A673 (cell line): ENCODE results near the gene AGMO. TPM values are rescaled to one million over a fixed set of nuclear protein-coding genes. Genes with fewer than 3 reads are reported as not detected.

Experiments used
- BruUV-seq: library from RNA; stranded (reverse); fragments of 400-500 nt; replicated peaks from 2 replicates; lab custom pipeline; 2021; lab: Mats Ljungman, UMichigan
- CTCF ChIA-PET: fragments of 300-600 bp; sonication (Branson Sonifier 250); formaldehyde crosslinking; loops from one replicate; lab custom pipeline; 2022; ENCODE audit warnings: antibody characterized with exemption; lab: Charles Lee
- POLR2A ChIA-PET: fragments of 300-600 bp; sonication (Branson Sonifier 250); formaldehyde crosslinking; loops from one replicate; lab custom pipeline; 2022; ENCODE audit warnings: antibody characterized with exemption; ENCODE audit not compliant: low non-redundant PET; lab: Charles Lee
- DNase-seq: peaks from one replicate; pipeline ENCODE4 v3.0.0-alpha.2; 2015; ENCODE audit warnings: low spot score
- H3K27ac ChIP-seq: fragments of 200-600 bp; sonication (generic); 2 replicates; pipeline ENCODE4 v1.5.1; 2016; ENCODE audit warnings: mixed run types, low read depth, mild to moderate bottlenecking, mixed read lengths, antibody characterized with exemption, low read length; ENCODE audit not compliant: poor library complexity, severe bottlenecking
- H3K27me3 ChIP-seq: fragments of 200-600 bp; sonication (generic); replicated peaks from 2 replicates; pipeline ENCODE4 v1.6.1; 2017; ENCODE audit warnings: mixed run types, low read depth, mild to moderate bottlenecking, mixed read lengths, antibody characterized with exemption, low read length; ENCODE audit not compliant: insufficient read depth, poor library complexity
- H3K36me3 ChIP-seq: fragments of 200-600 bp; sonication (generic); 2 replicates; pipeline ENCODE4 v1.6.1; 2016; ENCODE audit warnings: mixed run types, mild to moderate bottlenecking, mixed read lengths, antibody characterized with exemption, low read length; ENCODE audit not compliant: insufficient read depth, poor library complexity, severe bottlenecking
- H3K4me1 ChIP-seq: fragments of 200-600 bp; sonication (generic); 2 replicates; pipeline ENCODE4 v1.6.1; 2017; ENCODE audit warnings: mixed run types, mild to moderate bottlenecking, mixed read lengths, antibody characterized with exemption, low read length; ENCODE audit not compliant: insufficient read depth, poor library complexity, severe bottlenecking
- H3K4me3 ChIP-seq: fragments of 200-600 bp; sonication (generic); 2 replicates; pipeline ENCODE4 v1.5.1; 2016; ENCODE audit warnings: low read depth, mixed run types, mild to moderate bottlenecking, mixed read lengths, low read length; ENCODE audit not compliant: poor library complexity, severe bottlenecking
- H3K9me3 ChIP-seq: fragments of 200-600 bp; sonication (generic); 2 replicates; pipeline ENCODE4 v1.6.1; 2016; ENCODE audit warnings: mixed run types, low read depth, mild to moderate bottlenecking, mixed read lengths, antibody characterized with exemption, low read length; ENCODE audit not compliant: poor library complexity, severe bottlenecking
- CTCF ChIP-seq: fragments of 300-800, 200-600 bp; sonication (generic); conservative IDR thresholded peaks from 2 replicates; pipeline ENCODE4 v1.5.1; 2017; ENCODE audit warnings: low read depth, mild to moderate bottlenecking, antibody characterized with exemption, low read length, moderate library complexity, mixed read lengths
- EZH2 ChIP-seq: fragments of 200-600 bp; sonication (generic); IDR thresholded peaks from 2 replicates; pipeline ENCODE4 v1.6.1; 2017; ENCODE audit warnings: borderline replicate concordance, low read depth, mild to moderate bottlenecking, mixed read lengths, antibody characterized with exemption, low read length; ENCODE audit not compliant: poor library complexity, severe bottlenecking
- intact Hi-C: fragments of 100-400 bp; cut with micrococcal nuclease; formaldehyde crosslinking; loops from one replicate; pipeline ENCODE4 v1.10.0; 2022; ENCODE audit not compliant: unreplicated experiment
- total RNA-seq: library from RNA; stranded (reverse); gene quantifications from 2 replicates; pipeline ENCODE4 v1.2.3, GENCODE V29; 2021

Gene AGMO
- total RNA-seq, 1 experiment from 2014 or later, result not detected

GRCh38 chr7:15560968-15561367 is 847 bp downstream of the AGMO start:
- TF ChIP-seq EZH2, result no peak
- no peak for TF ChIP-seq CTCF
- ChIA-PET CTCF (interaction anchor here (0.6 to 0.7 kb wide), 2 partner anchors 268 to 505 kb away, joined by 3 to 11 read pairs; no protein-coding TSS in a partner anchor), POLR2A (no interaction called here)
- intact Hi-C loops, result no loop called here
- Histone ChIP-seq H3K27ac (no peak overlapping the region), H3K4me1 (peaks cover 15% of the 10 kb centered on the region), H3K9me3 (no peaks in the 10 kb centered on the region), H3K4me3 (no peak overlapping the region), H3K27me3 (no peaks in the 10 kb centered on the region), H3K36me3 (no peaks in the 10 kb centered on the region)
- BruUV-seq, result no TSS peak
- no peak for DNase-seq

- CTCF ChIA-PET, result no interaction called here
- intact Hi-C loops, result loop anchor here (5.0 kb wide), 1 partner anchor 252 kb away; no protein-coding TSS in a partner anchor
Observed at GRCh38 chr7:15559416-15559928, 2.3 kb downstream of the AGMO start.

GRCh38 chr7:15558756-15559155 is 3.1 kb downstream of the AGMO start:
- no peak overlapping the region for H3K4me3 ChIP-seq
- ChIA-PET POLR2A (no interaction called here), CTCF (no interaction called here)
- no TSS peak for BruUV-seq
- no peak overlapping the region for H3K27ac ChIP-seq
- no peaks in the 10 kb centered on the region for H3K9me3 ChIP-seq
- H3K4me1 ChIP-seq, result peaks cover 15% of the 10 kb centered on the region
- TF ChIP-seq CTCF (no peak), EZH2 (no peak)
- intact Hi-C loops, result loop anchor here (5.0 kb wide), 1 partner anchor 251 kb away; no protein-coding TSS in a partner anchor
- no peaks in the 10 kb centered on the region for H3K36me3 ChIP-seq
- DNase-seq, result no peak
- no peaks in the 10 kb centered on the region for H3K27me3 ChIP-seq

More at GRCh38 chr7:15559416-15559928, 2.3 kb downstream of the AGMO start:
- H3K4me3 ChIP-seq, result no peak overlapping the region
- H3K4me1 ChIP-seq, result peaks cover 15% of the 10 kb centered on the region
- TF ChIP-seq EZH2, result no peak
- TF ChIP-seq CTCF, result no peak
- no peak overlapping the region for H3K27ac ChIP-seq
- DNase-seq, result peak; percentile 19
- POLR2A ChIA-PET, result no interaction called here
- H3K27me3 ChIP-seq, result no peaks in the 10 kb centered on the region
- no peaks in the 10 kb centered on the region for H3K36me3 ChIP-seq
- H3K9me3 ChIP-seq, result no peaks in the 10 kb centered on the region
- no TSS peak for BruUV-seq
